ENCODE data around the gene RDH14.

The RDH14 gene

GRCh38 chr2:18518116-18519111 lies 42.0 kb downstream of the RDH14 start:
- Mint-ChIP-seq H3K27me3 (peaks cover 28% of the 10 kb centered on the region), H3K4me1 (no peaks in the 10 kb centered on the region)

DNA sequence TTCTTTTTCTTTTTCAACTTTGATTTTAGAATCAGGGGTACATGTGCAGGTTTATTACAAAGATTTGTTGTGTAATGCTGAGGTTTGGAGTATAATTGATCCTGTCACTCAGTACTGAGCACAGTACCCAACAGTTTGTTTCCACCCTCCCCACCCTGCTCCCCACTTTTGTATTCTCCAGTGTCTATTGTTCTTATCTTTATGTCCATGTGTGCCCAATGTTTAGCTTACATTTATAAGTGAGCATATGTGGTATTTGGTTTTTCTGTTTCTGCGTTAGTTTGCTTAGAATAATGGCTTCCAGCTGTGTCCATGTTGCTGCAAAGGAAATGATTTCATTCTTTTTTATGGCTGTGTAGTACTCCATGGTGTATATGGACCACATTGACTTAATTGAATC lies 43.1 kb downstream of the RDH14 start:
- H3K4me3 Mint-ChIP-seq: no peak overlapping the region
- H3K4me1 Mint-ChIP-seq: no peaks in the 10 kb centered on the region
- ATAC-seq: no peak
- no peaks in the 10 kb centered on the region for H3K36me3 Mint-ChIP-seq
- no peaks in the 10 kb centered on the region for H3K9me3 Mint-ChIP-seq
- H3K27ac Mint-ChIP-seq: no peak overlapping the region
- peaks cover 28% of the 10 kb centered on the region for H3K27me3 Mint-ChIP-seq

More at GRCh38 chr2:18518116-18519111, 42.0 kb downstream of the RDH14 start:
- H3K9me3 Mint-ChIP-seq: no peaks in the 10 kb centered on the region
- H3K27ac Mint-ChIP-seq: no peak overlapping the region
- no peak overlapping the region for H3K4me3 Mint-ChIP-seq
- no peaks in the 10 kb centered on the region for H3K36me3 Mint-ChIP-seq
- no peak for ATAC-seq

DNA sequence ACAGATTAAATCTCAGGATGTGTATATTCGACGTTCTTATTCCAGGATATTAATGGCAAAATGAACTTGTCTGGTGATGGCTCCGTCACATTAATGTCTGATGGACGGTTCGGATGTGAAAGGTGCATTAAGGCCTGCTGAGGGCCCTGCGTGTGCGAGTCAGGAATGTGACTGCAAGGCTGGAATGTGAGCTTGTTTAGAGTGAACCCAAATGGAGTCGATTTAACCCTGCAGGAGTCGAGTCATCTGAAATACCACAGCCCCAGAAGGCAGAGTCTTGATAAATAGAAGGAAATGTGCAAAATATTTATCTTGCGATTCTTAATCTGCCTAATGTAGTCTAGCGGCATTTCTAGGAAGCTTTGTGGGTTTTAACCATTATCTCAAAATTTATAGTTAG lies 44.3 kb downstream of the RDH14 start:
- ATAC-seq: no peak
- Mint-ChIP-seq H3K36me3 (no peaks in the 10 kb centered on the region), H3K4me3 (no peak overlapping the region), H3K4me1 (no peaks in the 10 kb centered on the region), H3K27ac (no peak overlapping the region), H3K9me3 (no peaks in the 10 kb centered on the region), H3K27me3 (peaks cover 28% of the 10 kb centered on the region)

DNA sequence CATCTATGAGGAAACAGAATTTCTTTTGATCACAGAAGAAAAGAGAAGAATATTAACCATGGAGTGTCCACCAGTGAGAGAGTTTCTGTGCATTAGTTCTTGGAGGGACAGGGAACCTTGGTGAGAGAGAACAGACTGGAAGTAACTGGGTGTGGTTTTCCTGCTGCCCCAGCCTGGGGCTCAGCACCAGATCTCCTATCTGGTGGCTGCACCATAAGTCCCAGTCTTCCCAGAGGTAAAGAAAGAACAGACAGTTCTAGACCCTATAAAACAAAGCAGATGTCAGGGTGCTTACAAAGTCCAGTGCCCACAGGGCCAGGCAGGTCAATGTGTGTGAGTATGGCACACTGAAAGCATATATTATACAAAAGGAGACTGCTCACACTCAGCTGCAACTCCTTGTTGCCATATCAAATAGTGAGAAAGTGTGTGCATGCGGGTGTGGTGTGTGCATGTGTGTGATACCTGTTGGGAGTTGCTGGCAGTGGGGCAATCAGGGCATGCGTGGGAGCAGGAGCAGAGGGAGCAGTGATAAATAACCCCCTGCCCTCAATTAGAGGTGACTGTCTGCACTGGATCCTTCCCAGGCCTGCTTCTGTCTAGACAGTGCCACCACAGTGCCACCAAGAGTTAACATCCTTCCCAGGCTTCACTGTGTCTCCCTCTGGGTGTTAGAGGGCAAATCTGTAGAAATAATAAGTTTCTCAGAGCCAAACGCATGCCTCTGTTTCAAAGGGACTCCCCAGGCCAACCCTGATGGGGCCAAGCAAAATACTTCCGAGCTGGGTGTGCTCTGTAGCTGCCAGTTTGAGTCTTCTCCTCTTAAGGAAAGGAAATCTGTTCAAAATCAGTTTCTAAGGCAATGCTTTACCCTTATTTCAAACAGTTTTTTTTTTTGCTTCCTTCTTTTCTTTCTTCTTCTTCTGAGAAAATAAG lies 45.7 kb downstream of the RDH14 start:
- Mint-ChIP-seq H3K4me1 (no peaks in the 10 kb centered on the region), H3K4me3 (no peak overlapping the region), H3K27ac (no peak overlapping the region), H3K27me3 (peaks cover 34% of the 10 kb centered on the region), H3K36me3 (no peaks in the 10 kb centered on the region), H3K9me3 (no peaks in the 10 kb centered on the region)
- ATAC-seq: no peak

DNA sequence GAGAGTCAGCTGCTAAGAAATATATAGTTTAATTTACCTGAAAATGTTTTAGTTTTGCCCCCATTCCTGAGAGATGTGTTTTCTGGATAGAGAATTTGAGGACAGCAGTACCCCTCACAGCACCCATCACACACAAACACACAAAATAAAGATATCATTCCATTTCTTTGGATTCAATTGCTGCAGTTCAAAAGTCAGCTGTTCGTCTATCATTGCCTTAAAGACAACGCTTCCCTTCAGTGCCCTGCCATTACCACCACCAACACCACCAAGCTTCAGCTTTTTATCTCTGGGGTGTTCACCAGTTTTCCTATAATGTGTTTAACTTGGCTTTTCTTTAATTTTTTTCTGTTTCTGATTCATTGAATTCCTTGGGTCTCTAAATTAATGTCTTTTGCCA lies 49.7 kb downstream of the RDH14 start:
- H3K9me3 Mint-ChIP-seq: no peaks in the 10 kb centered on the region
- no peak for ATAC-seq
- H3K4me1 Mint-ChIP-seq: peaks cover 9% of the 10 kb centered on the region
- H3K27me3 Mint-ChIP-seq: peaks cover 10% of the 10 kb centered on the region
- H3K4me3 Mint-ChIP-seq: no peak overlapping the region
- H3K36me3 Mint-ChIP-seq: no peaks in the 10 kb centered on the region
- no peak overlapping the region for H3K27ac Mint-ChIP-seq

DNA sequence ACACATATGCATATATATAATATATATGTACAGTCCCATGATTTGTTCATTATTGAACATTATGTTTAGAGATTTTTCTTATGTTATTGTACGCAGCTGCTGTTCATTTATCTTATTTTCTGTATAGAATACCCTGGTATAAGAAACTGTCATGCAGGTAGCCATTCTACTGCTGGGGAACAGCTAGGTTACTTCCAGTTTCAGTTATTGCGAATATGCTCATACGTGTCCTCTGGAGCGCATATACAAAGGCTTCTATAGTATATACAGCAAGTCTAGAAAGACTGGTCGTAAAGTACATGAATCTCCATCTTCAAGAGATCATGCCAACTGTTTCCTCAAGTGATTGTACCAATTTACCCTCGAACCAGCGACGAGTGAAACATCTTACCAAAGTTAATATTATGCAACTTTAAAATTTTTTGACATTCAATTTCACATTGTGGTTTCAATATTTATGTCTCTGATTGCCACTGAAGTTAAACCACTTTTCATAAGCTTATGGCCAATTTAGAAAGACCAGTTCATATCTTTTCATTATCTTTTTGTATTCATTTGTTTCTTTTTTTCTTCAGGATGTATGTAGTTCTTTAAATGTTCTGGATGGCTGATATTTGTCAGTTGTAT lies 53.5 kb downstream of the RDH14 start:
- peak; percentile 65 for ATAC-seq

GRCh38 chr2:18505703-18506341 lies 54.6 kb downstream of the RDH14 start:
- Mint-ChIP-seq H3K27me3 (peaks cover 17% of the 10 kb centered on the region), H3K9me3 (no peaks in the 10 kb centered on the region), H3K4me1 (peaks cover 9% of the 10 kb centered on the region), H3K36me3 (no peaks in the 10 kb centered on the region), H3K27ac (no peak overlapping the region), H3K4me3 (no peak overlapping the region)
- no peak for ATAC-seq

More for the DNA sequence above, 53.5 kb downstream of the RDH14 start:
- H3K9me3 Mint-ChIP-seq: no peaks in the 10 kb centered on the region
- H3K4me3 Mint-ChIP-seq: peak overlapping the region; percentile 54
- no peak overlapping the region for H3K27ac Mint-ChIP-seq
- H3K36me3 Mint-ChIP-seq: no peaks in the 10 kb centered on the region
- peaks cover 9% of the 10 kb centered on the region for H3K4me1 Mint-ChIP-seq
- peaks cover 17% of the 10 kb centered on the region for H3K27me3 Mint-ChIP-seq
